Choroid plexus epithelial cell (primary cell): ENCODE measurements around the gene PAQR6.

Source experiments
- DNase-seq: peaks from one replicate; pipeline ENCODE4 v3.0.0-alpha.2; 2010; ENCODE audit warnings: low read depth
- H3K4me3 ChIP-seq: 2 replicates; pipeline ENCODE4 v1.5.1; 2011; ENCODE audit warnings: low read depth, mild to moderate bottlenecking, control low read depth, low read length, moderate library complexity
- CTCF ChIP-seq: conservative IDR thresholded peaks from 2 replicates; pipeline ENCODE4 v1.5.1; 2011; ENCODE audit warnings: low read depth, mild to moderate bottlenecking, control low read depth, inconsistent platforms, low read length, moderate library complexity

PAQR6 gene

GRCh38 chr1:156266051-156266450, 18.2 kb upstream of the PAQR6 start:
- H3K4me3 ChIP-seq = no peak overlapping the region
- no peak for DNase-seq
- no peak for TF ChIP-seq CTCF

- H3K4me3 ChIP-seq = no peak overlapping the region
- DNase-seq = no peak
- TF ChIP-seq CTCF = no peak
Observed at GRCh38 chr1:156263288-156263655, 15.4 kb upstream of the PAQR6 start.

- no peak for TF ChIP-seq CTCF
- H3K4me3 ChIP-seq = no peak overlapping the region
- DNase-seq = peak; percentile 64
Observed at GRCh38 chr1:156262461-156263287, 14.8 kb upstream of the PAQR6 start.

- no peak for DNase-seq
- H3K4me3 ChIP-seq = no peak overlapping the region
- no peak for TF ChIP-seq CTCF
Observed at GRCh38 chr1:156260896-156261295, 13.0 kb upstream of the PAQR6 start.

GRCh38 chr1:156259805-156260204, 11.9 kb upstream of the PAQR6 start:
- peak; percentile 37 for TF ChIP-seq CTCF
- no peak overlapping the region for H3K4me3 ChIP-seq
- peak; percentile 34 for DNase-seq

GRCh38 chr1:156258859-156259258, 11.0 kb upstream of the PAQR6 start:
- DNase-seq = no peak
- TF ChIP-seq CTCF = no peak
- H3K4me3 ChIP-seq = no peak overlapping the region

- DNase-seq = no peak
- no peak for TF ChIP-seq CTCF
- H3K4me3 ChIP-seq = no peak overlapping the region
Observed at GRCh38 chr1:156257711-156258110, 9.9 kb upstream of the PAQR6 start.
